GM12801 (cell line): ENCODE measurements around the gene KPRP.

Experiments
- TF ChIP-seq, protein P1 (sequence below): IDR thresholded peaks from one replicate; pipeline ENCODE4 v1.5.1; 2011; ENCODE audit warnings: control low read depth; ENCODE audit not compliant: insufficient read length; ENCODE audit errors: extremely low read depth

KPRP gene

DNA sequence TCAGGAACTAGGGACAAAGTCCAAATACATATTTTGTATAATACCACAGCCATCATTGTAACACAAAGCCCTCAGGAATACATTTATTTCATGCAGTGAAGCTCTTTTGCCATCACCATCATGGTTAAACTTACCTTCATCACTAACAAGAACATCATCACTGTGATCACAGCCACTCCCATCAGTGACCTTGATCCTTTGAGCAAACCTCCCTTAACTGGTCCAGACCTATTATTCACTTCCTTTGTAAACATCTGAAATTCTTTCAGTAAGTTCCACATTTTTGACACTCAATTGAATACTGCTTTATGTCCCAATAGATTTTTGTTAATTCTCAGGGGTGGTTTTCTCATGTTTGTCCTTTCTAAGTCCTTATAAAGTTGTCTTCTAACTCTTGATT is 16.2 kb upstream of the KPRP start:
- TF ChIP-seq, protein P1, sequence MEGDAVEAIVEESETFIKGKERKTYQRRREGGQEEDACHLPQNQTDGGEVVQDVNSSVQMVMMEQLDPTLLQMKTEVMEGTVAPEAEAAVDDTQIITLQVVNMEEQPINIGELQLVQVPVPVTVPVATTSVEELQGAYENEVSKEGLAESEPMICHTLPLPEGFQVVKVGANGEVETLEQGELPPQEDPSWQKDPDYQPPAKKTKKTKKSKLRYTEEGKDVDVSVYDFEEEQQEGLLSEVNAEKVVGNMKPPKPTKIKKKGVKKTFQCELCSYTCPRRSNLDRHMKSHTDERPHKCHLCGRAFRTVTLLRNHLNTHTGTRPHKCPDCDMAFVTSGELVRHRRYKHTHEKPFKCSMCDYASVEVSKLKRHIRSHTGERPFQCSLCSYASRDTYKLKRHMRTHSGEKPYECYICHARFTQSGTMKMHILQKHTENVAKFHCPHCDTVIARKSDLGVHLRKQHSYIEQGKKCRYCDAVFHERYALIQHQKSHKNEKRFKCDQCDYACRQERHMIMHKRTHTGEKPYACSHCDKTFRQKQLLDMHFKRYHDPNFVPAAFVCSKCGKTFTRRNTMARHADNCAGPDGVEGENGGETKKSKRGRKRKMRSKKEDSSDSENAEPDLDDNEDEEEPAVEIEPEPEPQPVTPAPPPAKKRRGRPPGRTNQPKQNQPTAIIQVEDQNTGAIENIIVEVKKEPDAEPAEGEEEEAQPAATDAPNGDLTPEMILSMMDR = no peak

- TF ChIP-seq, protein P1 = no peak
Measured at GRCh38 chr1:152743371-152744145, 14.3 kb upstream of the KPRP start.

GRCh38 chr1:152745289-152745704 is 12.5 kb upstream of the KPRP start:
- TF ChIP-seq, protein P1 = no peak

- TF ChIP-seq, protein P1 = no peak
Measured at GRCh38 chr1:152745765-152746444, 11.9 kb upstream of the KPRP start.

GRCh38 chr1:152747831-152748230 is 10.0 kb upstream of the KPRP start:
- TF ChIP-seq, protein P1 = no peak

DNA sequence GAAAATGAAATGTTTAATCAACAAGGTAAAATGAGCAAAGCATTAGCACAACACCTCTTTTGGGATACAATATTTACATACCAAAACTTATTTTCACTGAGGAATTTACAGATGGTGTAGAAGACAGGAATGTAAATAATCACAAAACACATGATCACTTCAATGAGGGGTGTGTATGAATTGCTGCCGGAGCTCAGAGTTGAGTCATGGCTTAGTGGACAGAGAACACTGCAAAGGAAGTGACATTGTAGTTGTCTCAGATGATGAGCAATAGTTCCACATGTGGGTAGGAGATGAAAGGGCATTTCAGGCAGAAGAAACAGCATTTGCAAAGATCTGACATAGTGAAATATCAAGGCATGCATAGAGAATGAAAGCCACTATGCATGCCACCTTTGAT is 5.6 kb upstream of the KPRP start:
- TF ChIP-seq, protein P1 = no peak

- TF ChIP-seq, protein P1 = no peak
Measured at GRCh38 chr1:152753586-152753985, 4.2 kb upstream of the KPRP start.
